Body of pancreas (tissue), 4 donors: Measurements from ENCODE around the gene VAPA.

ENCODE experiments used
- POLR2A ChIP-seq, 3 donors: fragments of 450-650 bp; IDR thresholded peaks; one replicate each; pipeline ENCODE4 v1.6.1; 2016; ENCODE audit warnings: antibody characterized with exemption in 3 of 3, mild to moderate bottlenecking in 2 of 3
- TF ChIP-seq, protein P1 (sequence below), 7 experiments: fragments of 450-650 bp in 4 of 7; fragments of 200-600 bp in 3 of 7; sonication (generic) in 3 of 7; IDR thresholded peaks; one replicate each; pipeline ENCODE4 v1.5.1; 2016 to 2019; ENCODE audit warnings: antibody characterized with exemption in 7 of 7

DNA sequence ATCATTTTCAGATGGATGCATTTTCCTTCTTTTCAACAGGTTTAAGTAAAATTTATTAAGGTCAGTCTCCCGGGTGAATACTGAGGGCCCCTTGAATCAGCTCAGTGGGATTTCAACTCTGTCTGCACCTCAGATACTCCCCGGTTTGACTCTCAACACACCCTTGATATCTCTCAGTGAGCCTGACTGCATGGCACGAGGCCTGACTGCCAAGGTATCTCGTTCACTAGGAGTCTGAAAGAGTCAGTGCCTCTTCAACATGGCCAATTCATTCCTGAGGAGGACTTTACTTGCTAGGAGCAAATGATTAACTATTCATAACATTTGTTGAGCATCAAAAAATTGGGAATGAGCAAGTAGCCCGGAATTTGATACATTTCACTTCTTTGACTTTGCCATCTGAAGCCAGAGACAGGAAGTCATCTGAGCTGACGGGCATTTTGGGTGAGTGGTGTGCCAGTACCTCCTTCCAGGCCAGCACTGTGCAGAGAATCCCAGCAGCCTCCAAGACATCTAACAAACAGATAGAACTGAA lies 81.0 kb downstream of the VAPA start:
- TF ChIP-seq, protein P1, sequence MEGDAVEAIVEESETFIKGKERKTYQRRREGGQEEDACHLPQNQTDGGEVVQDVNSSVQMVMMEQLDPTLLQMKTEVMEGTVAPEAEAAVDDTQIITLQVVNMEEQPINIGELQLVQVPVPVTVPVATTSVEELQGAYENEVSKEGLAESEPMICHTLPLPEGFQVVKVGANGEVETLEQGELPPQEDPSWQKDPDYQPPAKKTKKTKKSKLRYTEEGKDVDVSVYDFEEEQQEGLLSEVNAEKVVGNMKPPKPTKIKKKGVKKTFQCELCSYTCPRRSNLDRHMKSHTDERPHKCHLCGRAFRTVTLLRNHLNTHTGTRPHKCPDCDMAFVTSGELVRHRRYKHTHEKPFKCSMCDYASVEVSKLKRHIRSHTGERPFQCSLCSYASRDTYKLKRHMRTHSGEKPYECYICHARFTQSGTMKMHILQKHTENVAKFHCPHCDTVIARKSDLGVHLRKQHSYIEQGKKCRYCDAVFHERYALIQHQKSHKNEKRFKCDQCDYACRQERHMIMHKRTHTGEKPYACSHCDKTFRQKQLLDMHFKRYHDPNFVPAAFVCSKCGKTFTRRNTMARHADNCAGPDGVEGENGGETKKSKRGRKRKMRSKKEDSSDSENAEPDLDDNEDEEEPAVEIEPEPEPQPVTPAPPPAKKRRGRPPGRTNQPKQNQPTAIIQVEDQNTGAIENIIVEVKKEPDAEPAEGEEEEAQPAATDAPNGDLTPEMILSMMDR (IDR thresholded peaks at IDR 0.05): no peak
- TF ChIP-seq POLR2A (IDR thresholded peaks at IDR 0.05): no peak
